Embryonic facial prominence (tissue), 1 donor: ENCODE results near the gene EEFSEC.

Experiments
- DNase-seq: peaks from one replicate; pipeline ENCODE4 v3.0.0-alpha.2; 2016; ENCODE audit errors: extremely low spot score

The EEFSEC gene

GRCh38 chr3:128242818-128243601 lies 89.7 kb downstream of the EEFSEC start:
- DNase-seq: no peak

- DNase-seq: no peak
Observed at GRCh38 chr3:128243602-128244504, 90.6 kb downstream of the EEFSEC start.

- no peak for DNase-seq
Observed at GRCh38 chr3:128245460-128245859, 92.2 kb downstream of the EEFSEC start.

GRCh38 chr3:128247666-128248409 lies 94.6 kb downstream of the EEFSEC start:
- no peak for DNase-seq

- DNase-seq: no peak
Observed at GRCh38 chr3:128252083-128252482, 98.8 kb downstream of the EEFSEC start.

GRCh38 chr3:128253150-128253549 lies 99.9 kb downstream of the EEFSEC start:
- no peak for DNase-seq

- no peak for DNase-seq
Observed at GRCh38 chr3:128254066-128254590, 100.8 kb downstream of the EEFSEC start.

GRCh38 chr3:128254967-128255366 lies 101.7 kb downstream of the EEFSEC start:
- DNase-seq: no peak

- DNase-seq: no peak
Observed at GRCh38 chr3:128256131-128256530, 102.8 kb downstream of the EEFSEC start.

- no peak for DNase-seq
Observed at GRCh38 chr3:128257632-128258031, 104.4 kb downstream of the EEFSEC start.

GRCh38 chr3:128260275-128260674 lies 107.0 kb downstream of the EEFSEC start:
- no peak for DNase-seq

GRCh38 chr3:128262457-128262856 lies 109.2 kb downstream of the EEFSEC start:
- no peak for DNase-seq

GRCh38 chr3:128263118-128263517 lies 109.8 kb downstream of the EEFSEC start:
- DNase-seq: no peak

GRCh38 chr3:128263946-128264345 lies 110.7 kb downstream of the EEFSEC start:
- no peak for DNase-seq

GRCh38 chr3:128266453-128266852 lies 113.2 kb downstream of the EEFSEC start:
- DNase-seq: no peak

GRCh38 chr3:128267541-128267940 lies 114.3 kb downstream of the EEFSEC start:
- DNase-seq: no peak

GRCh38 chr3:128269006-128269775 lies 115.9 kb downstream of the EEFSEC start:
- no peak for DNase-seq

- DNase-seq: no peak
Observed at GRCh38 chr3:128269796-128270195, 116.5 kb downstream of the EEFSEC start.

- DNase-seq: no peak
Observed at GRCh38 chr3:128270559-128271492, 117.5 kb downstream of the EEFSEC start.
